Islet precursor cell (in vitro differentiated cells): ENCODE results near the gene FANCI.
A peak's percentile ranks its signal among the peaks of the same experiment; 100 is the strongest.

Experiments used
- DNase-seq: peaks from one replicate; pipeline ENCODE4 v3.0.0-alpha.2; 2018

Gene FANCI

DNA sequence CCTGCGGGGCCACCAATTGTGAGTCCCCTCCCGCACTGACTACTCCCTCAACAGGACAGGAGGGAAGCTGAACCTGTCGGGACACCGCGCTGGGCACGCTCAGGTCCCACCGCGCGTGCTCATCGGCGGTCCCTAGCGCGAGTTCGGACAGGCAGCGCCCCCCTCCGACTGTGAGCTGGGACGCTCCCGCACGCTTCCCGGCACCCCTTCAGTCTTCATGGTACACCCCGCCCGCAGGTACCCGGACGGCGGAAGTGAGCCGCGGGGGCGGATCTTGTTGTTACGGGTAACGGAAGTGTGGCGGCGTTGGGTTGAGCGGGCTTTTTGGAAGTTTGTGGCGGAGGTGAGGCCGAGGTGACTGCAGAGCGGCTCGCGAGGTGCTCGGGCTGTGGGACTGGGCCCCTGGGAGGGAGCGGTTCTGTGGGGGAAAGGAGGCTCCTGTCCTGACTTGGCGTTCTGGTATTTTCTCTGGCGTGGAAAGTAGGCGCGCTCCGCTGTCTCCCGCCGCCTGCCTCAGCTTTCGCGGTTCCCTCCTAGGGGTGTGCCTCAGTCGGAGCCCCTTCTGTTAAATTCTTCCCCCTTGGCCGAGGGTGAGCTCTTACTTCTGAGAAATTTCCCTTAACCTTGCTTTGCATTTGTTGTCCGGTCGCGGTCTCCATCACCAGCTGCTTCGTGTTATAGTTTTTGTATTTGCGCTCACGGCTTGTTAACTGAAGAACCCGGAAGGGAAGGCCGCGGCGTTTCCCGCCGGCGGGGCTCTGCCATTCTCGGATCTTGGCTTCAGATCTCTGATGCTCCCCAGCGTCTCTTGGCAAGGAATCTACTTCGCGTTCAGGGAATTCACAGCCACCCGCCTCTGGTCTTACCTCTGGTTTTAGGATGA lies at the start of gene FANCI:
Gene FANCI, plus strand, starts transcription at position 289 of the 883 bp plus-strand sequence. CDS start 3,669 bp downstream, outside the sequence.
- DNase-seq: peak; percentile 98

DNA sequence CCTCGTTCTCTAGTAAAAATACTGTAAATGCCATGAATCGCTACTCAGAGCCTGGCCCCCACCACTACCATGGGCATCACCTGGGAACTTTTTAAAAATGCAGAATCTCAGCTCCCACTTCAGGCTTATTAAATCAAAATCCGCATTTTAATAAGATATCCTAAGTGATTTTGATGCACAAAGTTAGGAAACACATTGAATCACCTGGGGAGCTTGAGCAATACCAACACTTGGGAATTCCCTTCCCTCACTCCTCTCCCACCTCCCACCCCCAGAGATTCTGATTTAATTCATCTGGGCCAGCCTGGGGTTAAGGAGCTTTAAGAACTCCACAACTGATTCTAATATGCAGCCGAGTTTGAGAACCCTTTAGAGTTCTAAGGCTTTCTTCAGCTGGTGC lies 49.2 kb upstream of the FANCI start:
- DNase-seq: no peak

DNA sequence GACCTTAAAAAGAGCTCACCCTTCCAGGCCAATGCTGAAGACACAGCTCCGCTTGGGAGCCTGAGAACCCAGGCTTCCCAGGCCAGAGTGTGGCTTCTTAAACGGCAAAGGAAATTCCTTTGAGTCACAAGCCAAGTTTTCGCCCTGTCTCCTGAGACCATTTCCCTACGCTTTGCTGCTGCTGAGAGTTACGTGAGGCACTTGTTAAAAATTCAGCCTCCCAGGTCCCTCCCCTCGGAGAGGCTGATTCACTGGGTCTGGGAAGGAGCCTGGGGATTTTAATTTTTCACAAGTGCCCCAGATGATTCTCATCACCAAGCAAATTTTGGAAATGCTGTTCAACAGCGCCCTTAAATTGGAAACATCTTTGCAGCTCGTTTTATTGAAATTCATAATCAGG lies 47.9 kb upstream of the FANCI start:
- no peak for DNase-seq

DNA sequence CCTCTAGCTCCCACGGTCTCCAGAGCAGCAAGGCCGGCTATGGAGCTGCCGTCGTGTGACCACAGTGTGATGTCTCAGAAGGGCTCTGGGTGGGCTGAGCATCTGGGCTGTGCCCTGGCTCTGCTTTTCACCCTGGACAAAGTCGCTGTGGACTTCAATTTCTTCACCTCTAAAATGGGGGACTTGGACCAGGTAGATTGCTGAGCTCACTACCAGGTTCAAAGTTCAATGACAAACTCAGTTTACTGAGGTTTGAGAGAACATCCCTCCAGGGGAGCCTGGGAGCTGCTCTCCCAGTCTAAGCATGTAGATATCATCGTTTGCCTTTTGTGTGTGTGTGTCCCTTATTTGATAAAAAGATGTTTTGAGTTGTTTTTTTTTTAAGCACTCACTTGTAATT lies 47.5 kb upstream of the FANCI start:
- DNase-seq: no peak

DNA sequence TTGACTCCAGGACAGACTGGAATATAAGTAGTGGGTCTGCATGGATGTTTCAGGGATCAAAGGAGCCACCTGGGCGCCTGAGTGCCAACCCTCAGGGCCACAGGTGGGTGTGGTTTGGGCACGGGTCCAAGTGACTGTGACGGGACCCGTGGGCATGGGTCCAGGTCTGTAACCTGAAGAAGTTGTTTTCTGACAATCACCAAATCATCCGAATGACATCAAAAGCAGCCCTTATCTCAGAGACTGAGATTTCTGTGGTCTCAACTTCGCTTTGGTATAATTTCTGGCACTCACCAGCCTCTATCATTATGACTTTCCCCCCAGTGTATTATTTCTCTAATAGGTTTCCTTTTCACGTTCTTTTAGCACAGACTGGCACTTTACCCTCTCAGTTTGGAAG lies 46.8 kb upstream of the FANCI start:
- DNase-seq: no peak

DNA sequence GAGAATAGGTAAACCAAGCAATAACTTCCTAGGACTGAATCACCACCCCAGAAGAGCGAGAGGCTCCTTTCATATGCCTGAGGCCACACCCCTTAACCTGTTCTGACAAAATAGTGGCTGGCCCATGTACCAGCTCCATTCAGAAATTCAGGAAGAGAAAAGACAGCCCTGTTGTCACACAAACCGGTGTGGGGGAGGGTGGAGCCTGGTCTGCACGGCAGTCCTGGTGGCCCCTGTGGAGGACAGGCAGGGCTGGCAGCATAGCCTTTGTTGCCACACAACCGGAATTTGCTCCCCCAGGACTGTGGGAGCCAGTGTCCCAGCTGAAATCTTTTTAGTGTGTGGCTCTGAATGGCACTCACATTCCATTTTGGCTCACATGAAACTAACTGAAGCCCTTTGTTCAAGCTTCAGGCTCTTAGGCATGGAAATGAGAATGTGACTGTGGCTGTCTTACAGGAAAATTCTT lies 46.2 kb upstream of the FANCI start:
- DNase-seq: peak; percentile 93

DNA sequence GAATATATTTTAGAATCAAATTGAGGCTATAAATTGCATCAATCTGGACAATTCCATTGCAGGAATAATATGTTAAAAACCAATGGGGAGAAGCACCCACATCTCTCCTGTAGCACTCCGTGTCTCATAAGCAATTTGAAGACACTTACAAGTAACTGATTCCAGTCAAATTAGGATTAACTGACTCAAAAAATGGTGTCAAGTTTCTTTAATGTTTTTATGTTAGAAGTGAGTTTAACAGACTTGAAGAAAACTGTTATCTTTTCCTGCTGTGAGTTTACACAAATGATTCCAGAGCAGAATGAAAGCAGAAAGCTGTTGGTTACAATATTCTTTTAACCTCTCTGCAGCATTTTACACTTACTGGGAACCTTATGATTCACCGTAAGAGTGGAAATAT lies 45.6 kb upstream of the FANCI start:
- DNase-seq: no peak

DNA sequence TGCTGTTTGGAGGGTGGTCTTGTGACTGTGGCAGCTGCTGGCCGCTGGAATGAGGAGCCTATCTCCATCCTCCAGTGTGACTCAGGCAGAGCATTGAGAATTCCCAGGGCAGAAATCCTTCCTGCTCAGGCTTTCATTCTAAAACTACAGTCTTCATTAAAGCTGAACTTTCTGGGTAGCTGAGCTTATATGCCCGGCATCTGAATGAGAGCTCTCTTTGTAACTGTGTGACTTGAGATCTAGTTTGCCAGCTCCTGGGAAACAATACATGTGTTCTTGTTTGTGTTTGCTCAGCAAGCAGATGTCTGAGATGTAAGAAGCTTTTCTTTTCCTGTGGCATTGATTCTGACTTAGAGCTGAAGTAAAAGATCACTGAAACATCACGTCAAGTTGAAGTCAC lies 44.8 kb upstream of the FANCI start:
- DNase-seq: no peak

DNA sequence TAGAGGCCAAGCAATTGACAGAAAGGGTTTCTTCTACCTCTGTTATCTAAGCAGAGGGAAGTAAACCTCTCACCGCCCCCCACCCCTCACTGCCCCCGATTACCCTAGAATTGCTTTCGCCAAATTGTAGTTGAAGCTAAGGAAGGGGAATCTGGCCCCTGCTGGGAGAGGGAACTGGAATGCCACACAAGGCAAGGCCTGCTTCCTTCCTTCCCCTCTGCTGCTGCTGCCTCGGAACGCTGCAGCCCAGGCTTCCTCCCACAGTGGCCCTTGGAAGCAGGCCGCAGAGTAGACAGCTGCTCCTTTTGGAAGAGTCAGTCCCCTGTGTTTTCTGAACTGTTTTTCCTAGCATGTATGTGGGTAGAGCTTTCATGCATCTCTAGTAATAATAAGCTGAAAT lies 44.0 kb upstream of the FANCI start:
- no peak for DNase-seq

DNA sequence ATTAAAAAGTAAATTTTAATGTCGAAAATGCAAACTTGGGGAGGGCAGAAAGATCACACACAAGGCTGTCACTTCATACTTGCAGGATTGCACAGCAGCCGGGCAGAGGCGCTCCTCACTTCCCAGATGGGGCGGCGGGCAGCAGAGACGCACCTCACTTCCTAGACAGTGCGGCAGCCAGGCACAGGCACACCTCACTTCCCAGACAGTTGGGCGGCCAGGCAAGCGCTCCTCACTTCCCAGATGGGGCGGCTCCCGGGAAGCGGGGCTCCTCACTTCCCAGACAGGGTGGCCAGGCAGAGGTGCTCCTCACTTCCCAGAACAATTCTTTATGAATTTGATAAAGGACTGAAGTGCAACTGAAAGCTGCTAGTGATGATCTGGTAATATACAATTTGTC lies 43.6 kb upstream of the FANCI start:
- DNase-seq: no peak

DNA sequence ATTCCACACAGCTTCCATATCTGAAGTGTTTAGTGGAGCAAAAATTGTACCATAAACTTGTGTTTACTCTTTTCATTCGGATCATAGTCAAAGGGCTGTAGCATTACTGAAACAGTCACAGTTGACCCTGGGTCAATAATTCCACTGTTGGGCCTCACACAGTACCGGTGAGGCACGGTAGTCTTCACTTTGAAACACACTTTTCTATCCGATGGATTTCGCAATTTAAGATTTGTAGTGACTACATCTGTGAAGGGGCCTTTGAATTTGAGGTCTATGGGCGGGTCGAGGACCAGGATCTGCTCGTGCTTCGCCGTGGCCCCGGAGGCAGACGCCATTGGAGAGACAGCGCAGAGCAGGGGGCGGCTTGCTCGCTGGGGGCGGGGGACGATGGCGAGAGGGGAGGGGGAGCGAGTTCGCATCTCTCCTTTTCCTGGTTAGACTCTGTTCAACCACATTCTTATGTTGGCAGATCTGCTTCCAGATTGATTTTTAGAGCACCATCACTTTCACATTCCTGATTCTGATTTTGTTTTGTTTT lies 42.2 kb upstream of the FANCI start:
- no peak for DNase-seq

DNA sequence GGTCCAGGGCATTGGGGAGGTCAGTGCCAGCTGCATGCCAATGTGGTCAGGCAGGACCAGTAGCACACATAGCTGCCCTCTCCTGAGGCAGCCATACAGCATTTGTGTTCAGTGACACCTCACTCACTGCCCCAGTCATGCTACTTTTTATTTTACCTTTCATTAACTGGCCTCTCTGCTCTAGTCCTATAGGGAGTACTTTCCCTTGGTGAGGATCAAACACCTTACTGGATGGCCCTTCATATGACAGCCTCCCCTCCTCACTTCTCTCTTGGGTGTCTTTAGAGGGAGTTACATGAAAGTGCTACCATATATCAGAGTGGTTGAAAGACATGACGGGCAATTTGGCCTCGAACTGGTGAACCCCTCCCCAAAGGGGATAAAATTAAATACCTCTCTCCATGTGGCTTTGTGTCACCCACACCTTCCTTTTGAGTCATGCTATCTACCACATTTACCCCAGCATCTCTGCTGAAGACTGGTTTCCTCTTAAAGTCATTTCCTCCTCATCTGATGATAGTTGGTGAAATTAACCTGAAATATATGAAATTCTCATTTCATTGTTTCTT lies 40.0 kb upstream of the FANCI start:
- no peak for DNase-seq

DNA sequence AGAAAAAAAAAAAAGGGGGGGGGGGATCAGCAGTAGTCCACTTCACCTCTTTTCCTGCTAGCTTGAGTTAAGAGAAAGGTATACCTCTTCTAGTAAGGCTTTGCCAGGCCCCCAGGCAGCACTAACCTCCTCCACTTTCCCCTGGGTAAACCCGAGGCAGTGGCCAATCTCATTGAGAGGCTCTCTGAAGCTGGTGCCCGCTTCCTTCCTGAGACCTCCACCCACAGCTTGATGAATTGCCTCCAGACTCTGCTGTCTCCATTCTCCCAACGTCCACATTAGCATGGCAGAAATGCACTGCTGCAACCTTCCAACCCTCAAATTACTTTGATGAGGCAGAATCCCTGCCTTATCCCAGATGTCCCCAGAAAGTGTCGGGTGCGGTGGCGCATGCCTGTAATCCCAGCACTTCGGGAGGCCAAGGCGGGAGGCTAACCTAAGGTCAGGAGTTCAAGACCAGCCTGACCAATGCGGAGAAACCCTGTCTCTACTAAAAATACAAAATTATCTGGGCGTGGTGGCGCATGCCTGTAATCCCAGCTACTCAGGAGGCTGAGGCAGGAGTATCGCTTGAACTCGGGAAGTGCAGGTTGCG lies 37.7 kb upstream of the FANCI start:
- no peak for DNase-seq

DNA sequence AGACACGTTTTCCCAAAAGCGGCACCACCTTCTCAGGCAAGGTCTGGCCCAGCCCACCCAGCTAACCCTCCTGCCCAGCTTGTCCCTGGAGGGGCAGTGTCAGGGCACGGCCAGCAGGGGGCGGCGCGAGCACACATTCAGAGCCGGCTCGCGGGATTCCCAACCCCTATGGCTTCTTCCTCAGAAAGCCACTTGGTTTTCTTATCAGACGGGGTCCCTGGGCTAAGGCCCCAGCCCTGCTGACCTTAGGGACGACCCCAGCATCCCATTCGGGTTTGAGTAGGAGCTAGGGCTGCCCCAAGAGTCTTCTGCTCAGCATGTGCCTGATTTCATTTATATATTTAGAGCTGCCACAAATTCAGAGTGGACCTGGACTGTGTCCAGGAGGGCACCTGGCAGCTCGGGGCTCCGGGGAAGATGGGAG lies 36.9 kb upstream of the FANCI start:
- DNase-seq: peak; percentile 91

DNA sequence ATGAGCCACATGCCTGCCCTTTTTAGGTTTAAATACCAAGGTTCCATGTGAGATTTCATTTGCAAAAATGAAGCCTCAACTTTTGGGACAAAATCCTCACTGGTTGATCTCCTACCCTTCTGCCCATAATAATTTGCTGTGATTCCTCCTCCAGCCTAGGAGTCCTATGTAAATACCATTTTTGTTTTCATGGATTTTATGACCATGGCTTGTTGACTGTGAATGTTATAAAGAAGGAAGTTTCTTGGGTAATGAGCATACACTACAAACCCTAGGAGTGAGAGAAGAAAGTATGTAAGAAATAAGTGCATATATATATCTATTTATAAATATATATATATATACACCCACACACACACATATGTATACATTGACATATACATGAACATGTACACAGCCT lies 35.5 kb upstream of the FANCI start:
- no peak for DNase-seq

DNA sequence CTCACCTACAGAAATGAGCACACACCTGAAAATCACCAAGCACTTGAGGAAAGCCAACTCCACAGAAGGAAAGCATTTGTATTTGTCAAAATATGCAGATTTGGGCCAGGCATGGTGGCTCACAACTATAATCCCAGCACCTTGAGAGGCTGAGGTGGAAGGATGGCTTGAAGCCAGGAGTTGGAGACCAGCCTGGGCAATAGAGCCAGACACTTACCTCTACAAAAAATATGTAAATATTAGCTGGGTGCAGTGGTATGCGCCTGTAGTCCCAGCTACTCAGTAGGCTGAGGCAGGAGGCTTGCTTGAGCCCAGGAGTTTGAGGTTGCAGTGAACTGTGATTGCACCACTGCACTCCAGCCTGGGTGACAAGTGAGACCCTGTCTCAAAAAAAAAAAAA lies 34.7 kb upstream of the FANCI start:
- DNase-seq: no peak

DNA sequence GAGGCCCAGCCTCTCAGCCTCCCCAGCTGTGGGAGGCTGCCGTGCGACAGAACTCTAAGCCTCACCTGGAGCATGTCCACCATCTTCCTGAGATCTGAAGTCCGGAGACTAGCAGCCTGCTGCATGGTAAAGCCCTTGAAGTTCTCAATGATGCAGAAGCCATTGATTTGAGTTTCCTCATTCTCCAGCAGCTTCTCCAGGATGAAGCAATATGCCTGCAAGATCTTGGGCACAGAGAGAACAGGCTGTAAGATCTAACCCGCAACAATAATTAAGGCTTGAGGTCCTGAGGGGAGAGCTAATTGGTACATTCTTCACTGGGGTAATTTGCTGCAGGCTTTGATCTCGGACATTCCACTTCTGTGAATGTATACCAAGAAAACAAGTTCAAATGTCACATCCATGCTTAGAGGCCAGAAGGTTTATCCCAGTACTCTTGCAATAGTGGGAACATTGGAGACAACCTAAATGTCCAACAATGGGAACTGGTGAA lies 32.1 kb upstream of the FANCI start:
- peak; percentile 84 for DNase-seq

DNA sequence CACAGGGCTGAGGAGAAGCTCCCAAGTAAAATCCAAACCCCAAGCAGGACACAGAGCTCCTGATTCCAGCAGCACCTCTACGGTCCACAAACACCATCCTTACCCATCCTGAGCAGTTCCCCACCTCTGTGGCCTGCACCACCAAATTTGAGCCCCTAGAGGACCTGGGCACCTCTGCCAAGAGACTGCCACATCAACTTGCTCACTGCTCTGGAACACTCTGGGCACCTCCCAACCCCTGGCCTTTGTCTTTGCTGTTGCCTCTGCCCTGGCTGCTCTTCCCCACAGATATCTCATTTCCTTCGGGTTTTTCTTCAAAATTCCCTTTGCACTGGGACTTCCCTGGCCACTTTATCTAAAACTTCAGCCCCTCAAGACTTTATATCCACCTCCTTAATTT lies 28.2 kb upstream of the FANCI start:
- DNase-seq: no peak

DNA sequence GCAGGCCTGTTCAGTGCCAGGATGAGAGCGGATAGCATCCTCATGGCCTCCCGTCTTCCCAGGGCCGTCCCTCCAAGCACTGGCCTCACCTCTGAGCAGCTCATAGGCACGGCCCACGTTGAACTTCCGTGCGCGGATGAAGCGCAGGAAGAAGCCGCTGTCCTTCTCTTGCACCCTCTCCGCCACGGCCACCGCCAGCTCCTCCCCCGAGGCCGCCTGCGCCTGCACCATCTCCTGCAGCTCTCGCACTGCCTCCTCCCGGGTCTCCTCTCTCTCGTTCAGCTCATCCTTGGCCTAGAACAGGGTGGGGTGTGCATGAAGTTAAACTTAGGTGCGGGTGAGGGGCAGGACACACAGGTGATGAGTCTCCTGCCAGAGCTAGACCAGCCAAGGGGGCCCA lies 26.7 kb upstream of the FANCI start:
- DNase-seq: no peak

DNA sequence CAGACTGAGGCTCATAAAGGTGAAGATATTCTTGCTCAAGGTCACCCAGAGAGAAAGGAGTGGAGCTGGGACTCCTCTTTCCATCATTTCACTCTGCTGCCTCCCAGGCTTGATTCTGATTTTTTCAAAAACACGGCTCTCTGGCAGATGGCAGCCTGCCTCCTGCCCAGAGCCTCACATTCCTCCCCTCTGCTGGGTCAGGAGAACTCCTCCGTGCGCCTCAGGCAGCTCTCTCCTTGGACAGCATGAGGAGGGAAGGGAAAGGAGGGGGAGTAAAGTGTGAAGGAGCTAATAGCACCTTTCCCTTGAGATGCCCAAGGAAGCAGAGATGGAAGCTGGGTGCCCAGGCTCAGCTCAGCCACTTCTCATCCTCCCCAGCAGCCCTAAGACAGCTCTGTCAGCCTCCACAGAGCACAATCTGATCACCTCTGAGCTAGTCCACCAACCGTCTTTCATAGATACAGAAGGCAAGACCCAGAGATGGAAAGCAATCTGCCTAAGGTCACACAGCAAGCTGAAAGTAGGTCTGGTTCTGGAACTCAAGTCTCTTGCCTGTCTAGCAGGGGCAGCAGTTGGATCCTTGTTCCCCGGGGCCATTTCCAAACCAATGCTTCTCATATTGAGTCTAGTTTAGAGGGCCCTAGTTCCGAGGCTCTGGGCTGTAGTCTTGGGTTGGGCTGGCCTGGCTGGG lies 25.9 kb upstream of the FANCI start:
- no peak for DNase-seq

DNA sequence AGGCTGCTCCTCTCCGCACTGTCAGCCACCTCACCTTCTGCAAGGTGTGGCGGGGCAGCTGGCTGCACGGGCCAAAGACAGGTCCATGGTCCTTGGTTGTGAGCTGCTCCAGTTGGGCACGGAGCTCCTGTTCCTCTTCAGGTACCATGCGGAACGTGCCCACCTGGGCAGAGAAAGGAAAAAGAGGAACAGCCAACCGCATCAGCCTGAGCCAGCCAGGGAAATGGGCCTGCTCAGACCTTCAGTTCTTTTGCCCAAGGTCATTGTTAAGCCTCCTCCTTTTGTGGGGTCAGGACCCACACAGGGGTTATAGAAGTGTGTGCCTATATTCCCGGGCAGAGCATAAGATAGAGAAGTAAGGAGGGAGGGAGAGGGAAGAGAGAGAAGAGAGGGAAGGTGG lies 25.2 kb upstream of the FANCI start:
- DNase-seq: no peak

DNA sequence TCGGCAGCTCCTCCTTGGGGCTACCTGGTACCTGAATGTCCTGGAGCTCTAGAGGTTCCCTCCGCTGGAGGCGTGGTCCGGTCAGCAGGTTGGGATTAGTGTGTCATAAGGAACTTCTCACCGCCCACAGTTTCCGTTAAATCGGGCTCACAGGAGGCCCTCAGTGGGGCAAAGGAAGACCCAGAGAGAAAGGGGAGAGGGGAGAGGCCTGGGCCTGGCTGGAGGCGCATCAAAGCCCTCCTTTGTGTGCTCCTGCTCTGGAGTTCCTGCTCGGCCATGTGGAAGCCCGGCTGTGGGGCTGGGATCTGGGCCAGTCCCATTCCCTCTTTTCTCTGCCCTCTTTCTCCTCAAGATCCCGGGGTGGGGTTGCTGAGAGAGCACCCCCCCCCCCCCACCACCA lies 22.2 kb upstream of the FANCI start, which contains the start of gene RLBP1:
Gene RLBP1, minus strand, starts transcription at position 37 of the 400 bp plus-strand sequence. CDS start 2,604 bp downstream, outside the sequence.
- DNase-seq: no peak

DNA sequence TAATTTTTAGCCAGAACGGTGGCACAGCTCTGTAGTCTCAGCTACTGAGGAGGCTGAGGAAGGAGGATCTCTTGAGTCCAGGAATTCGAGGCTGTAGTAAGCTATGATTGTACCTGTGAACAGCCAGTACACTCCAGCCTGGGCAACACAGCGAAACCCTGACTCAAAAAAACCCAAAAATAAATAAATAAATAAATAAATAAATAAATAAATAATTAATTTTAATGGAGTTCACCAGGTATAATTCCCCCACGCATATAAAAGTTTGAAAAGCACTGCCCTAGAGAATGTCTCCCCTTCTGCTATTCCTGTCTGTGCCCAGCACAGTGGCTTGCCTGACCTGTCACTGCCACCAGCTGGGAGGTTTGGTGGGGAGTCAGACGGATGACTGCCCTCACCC lies 18.2 kb upstream of the FANCI start:
- no peak for DNase-seq
